ENCODE measurements around the gene SAMD11.

DNA sequence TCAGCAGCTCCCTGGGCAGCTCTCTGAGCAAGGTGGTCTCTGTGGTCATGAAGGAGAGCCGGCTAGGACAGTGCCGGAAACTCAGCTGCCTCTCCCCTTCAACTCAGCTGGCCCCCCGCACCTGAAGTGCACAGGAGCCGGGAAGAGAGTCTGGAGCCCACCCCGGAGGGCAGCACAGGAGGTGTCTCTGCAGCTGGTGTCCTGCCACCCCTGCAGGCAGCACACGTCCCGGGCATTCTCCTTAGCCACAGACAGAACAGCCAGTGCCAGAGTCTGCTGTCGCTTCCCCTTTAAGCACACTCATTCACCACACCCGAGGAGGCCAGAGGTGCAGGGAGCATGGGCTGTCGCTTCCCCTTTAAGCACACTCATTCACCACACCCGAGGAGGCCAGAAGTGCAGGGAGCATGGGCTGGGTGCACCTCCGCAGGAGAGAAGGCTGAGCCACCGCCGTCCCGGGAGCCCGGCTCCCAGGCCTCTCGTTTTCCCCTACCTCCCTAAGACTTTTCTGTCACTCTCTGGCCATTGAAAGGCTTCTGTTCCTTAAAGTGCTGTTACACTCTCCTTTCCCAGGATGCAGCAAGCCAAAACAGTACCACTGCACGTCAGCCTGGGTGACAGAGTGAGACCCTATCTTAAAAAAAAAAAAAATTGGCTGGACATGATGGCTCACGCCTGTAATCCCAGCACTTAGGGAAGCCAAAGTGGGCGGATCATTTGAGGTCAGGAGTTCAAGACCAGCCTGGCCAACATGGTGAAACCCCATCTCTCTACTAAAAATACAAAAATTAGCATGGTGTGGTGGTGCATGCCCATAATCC is 16.9 kb upstream of the SAMD11 start:
- TF ChIP-seq, protein P1, sequence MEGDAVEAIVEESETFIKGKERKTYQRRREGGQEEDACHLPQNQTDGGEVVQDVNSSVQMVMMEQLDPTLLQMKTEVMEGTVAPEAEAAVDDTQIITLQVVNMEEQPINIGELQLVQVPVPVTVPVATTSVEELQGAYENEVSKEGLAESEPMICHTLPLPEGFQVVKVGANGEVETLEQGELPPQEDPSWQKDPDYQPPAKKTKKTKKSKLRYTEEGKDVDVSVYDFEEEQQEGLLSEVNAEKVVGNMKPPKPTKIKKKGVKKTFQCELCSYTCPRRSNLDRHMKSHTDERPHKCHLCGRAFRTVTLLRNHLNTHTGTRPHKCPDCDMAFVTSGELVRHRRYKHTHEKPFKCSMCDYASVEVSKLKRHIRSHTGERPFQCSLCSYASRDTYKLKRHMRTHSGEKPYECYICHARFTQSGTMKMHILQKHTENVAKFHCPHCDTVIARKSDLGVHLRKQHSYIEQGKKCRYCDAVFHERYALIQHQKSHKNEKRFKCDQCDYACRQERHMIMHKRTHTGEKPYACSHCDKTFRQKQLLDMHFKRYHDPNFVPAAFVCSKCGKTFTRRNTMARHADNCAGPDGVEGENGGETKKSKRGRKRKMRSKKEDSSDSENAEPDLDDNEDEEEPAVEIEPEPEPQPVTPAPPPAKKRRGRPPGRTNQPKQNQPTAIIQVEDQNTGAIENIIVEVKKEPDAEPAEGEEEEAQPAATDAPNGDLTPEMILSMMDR (IDR thresholded peaks at IDR 0.05), result no peak
- TF ChIP-seq EP300 (IDR thresholded peaks at IDR 0.05), result no peak

Measured in gastroesophageal sphincter (tissue), 3 donors.